ENCODE data around the gene KIF6.
"Not testable (repeated sequence)": the region's sequence is repeated elsewhere in the genome, so short reads cannot be mapped to it uniquely, and the experiment has no call there.

The KIF6 gene

GRCh38 chr6:39496915-39497314 lies 228.3 kb downstream of the KIF6 start:
- DNase-seq (ENCODE audit: low read depth), result no peak

- DNase-seq (ENCODE audit: low read depth), result no peak
These were observed 228.8 kb downstream of the KIF6 start for GRCh38 chr6:39496456-39496855.

- no peak for DNase-seq (ENCODE audit: low read depth)
These were observed 229.6 kb downstream of the KIF6 start for GRCh38 chr6:39495640-39496039.

- no peak for DNase-seq (ENCODE audit: low read depth)
These were observed 230.2 kb downstream of the KIF6 start for GRCh38 chr6:39494998-39495397.

- no peak for DNase-seq (ENCODE audit: low read depth)
These were observed 231.4 kb downstream of the KIF6 start for GRCh38 chr6:39493777-39494176.

- DNase-seq (ENCODE audit: low read depth), result no peak
These were observed 232.0 kb downstream of the KIF6 start for GRCh38 chr6:39493174-39493573.

GRCh38 chr6:39490108-39490507 lies 235.1 kb downstream of the KIF6 start:
- DNase-seq (ENCODE audit: low read depth), result no peak

GRCh38 chr6:39488255-39488879 lies 236.8 kb downstream of the KIF6 start:
- DNase-seq (ENCODE audit: low read depth), result no peak

- no peak for DNase-seq (ENCODE audit: low read depth)
These were observed 240.9 kb downstream of the KIF6 start for GRCh38 chr6:39484276-39484675.

GRCh38 chr6:39479819-39480218 lies 245.4 kb downstream of the KIF6 start:
- DNase-seq (ENCODE audit: low read depth), result not testable (repeated sequence)

- DNase-seq (ENCODE audit: low read depth), result no peak
These were observed 248.5 kb downstream of the KIF6 start for GRCh38 chr6:39476670-39477069.

GRCh38 chr6:39476151-39476550 lies 249.1 kb downstream of the KIF6 start:
- DNase-seq (ENCODE audit: low read depth), result no peak

GRCh38 chr6:39471954-39472659 lies 253.1 kb downstream of the KIF6 start:
- DNase-seq (ENCODE audit: low read depth), result no peak

GRCh38 chr6:39470506-39470905 lies 254.7 kb downstream of the KIF6 start:
- no peak for DNase-seq (ENCODE audit: low read depth)

GRCh38 chr6:39468385-39468784 lies 256.8 kb downstream of the KIF6 start:
- DNase-seq (ENCODE audit: low read depth), result no peak

GRCh38 chr6:39466631-39467030 lies 258.6 kb downstream of the KIF6 start:
- DNase-seq (ENCODE audit: low read depth), result no peak

GRCh38 chr6:39465539-39465938 lies 259.7 kb downstream of the KIF6 start:
- DNase-seq (ENCODE audit: low read depth), result no peak

- DNase-seq (ENCODE audit: low read depth), result no peak
These were observed 261.1 kb downstream of the KIF6 start for GRCh38 chr6:39464067-39464466.

GRCh38 chr6:39453956-39454524 lies 271.2 kb downstream of the KIF6 start:
- no peak for DNase-seq (ENCODE audit: low read depth)

- no peak for DNase-seq (ENCODE audit: low read depth)
These were observed 272.0 kb downstream of the KIF6 start for GRCh38 chr6:39453241-39453640.

GRCh38 chr6:39452306-39453145 lies 272.7 kb downstream of the KIF6 start:
- no peak for DNase-seq (ENCODE audit: low read depth)

GRCh38 chr6:39451831-39452230 lies 273.4 kb downstream of the KIF6 start:
- DNase-seq (ENCODE audit: low read depth), result no peak

GRCh38 chr6:39449022-39449421 lies 276.2 kb downstream of the KIF6 start:
- DNase-seq (ENCODE audit: low read depth), result no peak
